Measurements from ENCODE around the gene CACNA2D3. TPM values are rescaled to one million over a fixed set of nuclear protein-coding genes. Genes with fewer than 3 reads are reported as not detected.

CACNA2D3 gene
- total RNA-seq, 1 donor from 2014 or later = 0.70 TPM

- FAIRE-seq (no peak), DNase-seq (ENCODE audit: low read depth) (no peak)
- Mint-ChIP-seq H3K36me3 (ENCODE audit: low read depth, unreplicated experiment) (no peaks in the 10 kb centered on the region), H3K9me3 (ENCODE audit: unreplicated experiment) (peaks cover 10% of the 10 kb centered on the region), H3K27ac (ENCODE audit: unreplicated experiment) (no peak overlapping the region), H3K27me3 (ENCODE audit: low read depth, unreplicated experiment) (peaks cover 14% of the 10 kb centered on the region), H3K4me1 (ENCODE audit: low read depth, unreplicated experiment) (no peaks in the 10 kb centered on the region), H3K4me3 (ENCODE audit: unreplicated experiment) (no peak overlapping the region)
- no peaks in the 10 kb centered on the region for H3K36me3 ChIP-seq (ENCODE audit: insufficient read depth, low read length)
- no peak overlapping the region for H3K4me2 ChIP-seq (ENCODE audit: low read length)
- H2AFZ ChIP-seq (ENCODE audit: low read depth, low read length) = no peak overlapping the region
- no peaks in the 10 kb centered on the region for H4K20me1 ChIP-seq (ENCODE audit: insufficient read depth, low read length)
- no peak overlapping the region for H3K4me3 ChIP-seq (ENCODE audit: insufficient read depth, low read depth, low read length)
- TF ChIP-seq CTCF (IDR thresholded peaks at IDR 0.05; ENCODE audit: insufficient read depth, low read depth, low read length) (no peak), EZH2 (IDR thresholded peaks at IDR 0.05; ENCODE audit: insufficient read depth, low read length) (no peak)
- H3K9ac ChIP-seq (ENCODE audit: low read length) = no peak overlapping the region
- H3K9me3 ChIP-seq (ENCODE audit: insufficient read depth, low read depth, low read length) = no peaks in the 10 kb centered on the region
- no peaks in the 10 kb centered on the region for H3K4me1 ChIP-seq (ENCODE audit: insufficient read depth, low read length)
- H3K27ac ChIP-seq (ENCODE audit: low read depth, low read length) = no peak overlapping the region
- H3K79me2 ChIP-seq (ENCODE audit: insufficient read depth, low read length) = no peaks in the 10 kb centered on the region
- H3K27me3 ChIP-seq (ENCODE audit: insufficient read depth, low read length) = no peaks in the 10 kb centered on the region
These were observed 527.2 kb downstream of the CACNA2D3 start for GRCh38 chr3:54649551-54649950.

GRCh38 chr3:54653456-54654195 is 531.3 kb downstream of the CACNA2D3 start:
- Mint-ChIP-seq H3K36me3 (ENCODE audit: low read depth, unreplicated experiment) (no peaks in the 10 kb centered on the region), H3K9me3 (ENCODE audit: unreplicated experiment) (no peaks in the 10 kb centered on the region), H3K27me3 (ENCODE audit: low read depth, unreplicated experiment) (peaks cover 14% of the 10 kb centered on the region), H3K4me3 (ENCODE audit: unreplicated experiment) (no peak overlapping the region), H3K4me1 (ENCODE audit: low read depth, unreplicated experiment) (no peaks in the 10 kb centered on the region), H3K27ac (ENCODE audit: unreplicated experiment) (no peak overlapping the region)
- Histone ChIP-seq H3K9ac (ENCODE audit: low read length) (no peak overlapping the region), H3K27ac (ENCODE audit: low read depth, low read length) (no peak overlapping the region), H3K36me3 (ENCODE audit: insufficient read depth, low read length) (no peaks in the 10 kb centered on the region), H2AFZ (ENCODE audit: low read depth, low read length) (no peak overlapping the region), H4K20me1 (ENCODE audit: insufficient read depth, low read length) (no peaks in the 10 kb centered on the region), H3K4me3 (ENCODE audit: insufficient read depth, low read depth, low read length) (no peak overlapping the region), H3K27me3 (ENCODE audit: insufficient read depth, low read length) (no peaks in the 10 kb centered on the region), H3K4me1 (ENCODE audit: insufficient read depth, low read length) (no peaks in the 10 kb centered on the region), H3K9me3 (ENCODE audit: insufficient read depth, low read depth, low read length) (no peaks in the 10 kb centered on the region), H3K4me2 (ENCODE audit: low read length) (no peak overlapping the region), H3K79me2 (ENCODE audit: insufficient read depth, low read length) (no peaks in the 10 kb centered on the region)
- TF ChIP-seq EZH2 (IDR thresholded peaks at IDR 0.05; ENCODE audit: insufficient read depth, low read length) = no peak
- no peak for TF ChIP-seq CTCF (IDR thresholded peaks at IDR 0.05; ENCODE audit: insufficient read depth, low read depth, low read length)
- FAIRE-seq (no peak), DNase-seq (ENCODE audit: low read depth) (no peak)

- H2AFZ ChIP-seq (ENCODE audit: low read depth, low read length) = no peak overlapping the region
- Mint-ChIP-seq H3K27me3 (ENCODE audit: low read depth, unreplicated experiment) (peaks cover 14% of the 10 kb centered on the region), H3K9me3 (ENCODE audit: unreplicated experiment) (no peaks in the 10 kb centered on the region), H3K36me3 (ENCODE audit: low read depth, unreplicated experiment) (no peaks in the 10 kb centered on the region), H3K4me3 (ENCODE audit: unreplicated experiment) (no peak overlapping the region), H3K4me1 (ENCODE audit: low read depth, unreplicated experiment) (no peaks in the 10 kb centered on the region), H3K27ac (ENCODE audit: unreplicated experiment) (no peak overlapping the region)
- H3K4me2 ChIP-seq (ENCODE audit: low read length) = no peak overlapping the region
- H3K4me3 ChIP-seq (ENCODE audit: insufficient read depth, low read depth, low read length) = no peak overlapping the region
- FAIRE-seq (no peak), DNase-seq (ENCODE audit: low read depth) (no peak)
- H3K27ac ChIP-seq (ENCODE audit: low read depth, low read length) = no peak overlapping the region
- H4K20me1 ChIP-seq (ENCODE audit: insufficient read depth, low read length) = no peaks in the 10 kb centered on the region
- no peak overlapping the region for H3K9ac ChIP-seq (ENCODE audit: low read length)
- H3K27me3 ChIP-seq (ENCODE audit: insufficient read depth, low read length) = no peaks in the 10 kb centered on the region
- H3K4me1 ChIP-seq (ENCODE audit: insufficient read depth, low read length) = no peaks in the 10 kb centered on the region
- H3K36me3 ChIP-seq (ENCODE audit: insufficient read depth, low read length) = no peaks in the 10 kb centered on the region
- H3K9me3 ChIP-seq (ENCODE audit: insufficient read depth, low read depth, low read length) = no peaks in the 10 kb centered on the region
- TF ChIP-seq EZH2 (IDR thresholded peaks at IDR 0.05; ENCODE audit: insufficient read depth, low read length) (no peak), CTCF (IDR thresholded peaks at IDR 0.05; ENCODE audit: insufficient read depth, low read depth, low read length) (no peak)
- H3K79me2 ChIP-seq (ENCODE audit: insufficient read depth, low read length) = no peaks in the 10 kb centered on the region
These were observed 532.4 kb downstream of the CACNA2D3 start for GRCh38 chr3:54654776-54655175.
